ENCODE data around the gene ANKRD11. TPM values are rescaled to one million over a fixed set of nuclear protein-coding genes. Genes with fewer than 3 reads are reported as not detected.

The ANKRD11 gene
- polyA plus RNA-seq, 1 donor (not counting 4 experiments of a cell fraction or from before 2014, with no cell fraction given), result 30.1 TPM

DNA sequence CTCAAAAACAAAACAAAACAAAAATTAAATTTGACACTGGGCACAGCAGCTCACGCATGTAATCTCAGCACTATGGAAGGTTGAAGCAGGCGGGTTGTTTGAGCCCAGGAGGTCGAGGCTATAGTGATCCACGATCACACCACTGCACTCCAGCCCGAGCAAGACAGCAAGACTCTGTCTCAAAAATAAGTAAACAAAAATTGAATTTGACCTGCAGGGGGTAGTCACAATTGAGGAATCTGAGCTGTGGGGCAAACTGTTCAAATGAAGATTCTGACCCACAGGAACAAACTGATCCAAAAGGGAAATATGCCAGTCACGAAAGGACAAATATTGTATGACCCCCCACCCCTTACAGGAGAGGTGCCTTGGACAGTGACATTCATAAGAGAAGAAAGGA, 29.8 kb downstream of the ANKRD11 start:
- Histone ChIP-seq H3K9me1 (ENCODE audit: control insufficient read depth, extremely low read depth, insufficient read depth, low read length) (no peaks in the 10 kb centered on the region), H3K36me3 (ENCODE audit: control insufficient read depth in 2 of 2, extremely low read depth in 1 of 2, insufficient read depth in 2 of 2, low read length in 2 of 2) (peaks cover 0 to 1% of the 10 kb centered on the region in 2 experiments), H3K9ac (ENCODE audit: control insufficient read depth, extremely low read depth, insufficient read depth, low read length) (no peak overlapping the region), H4K20me1 (ENCODE audit: control insufficient read depth, extremely low read depth, insufficient read depth, low read length) (peaks cover 32% of the 10 kb centered on the region), H3K4me3 (ENCODE audit: control insufficient read depth in 2 of 3, extremely low read depth in 1 of 3, insufficient read depth in 2 of 3, low read depth in 1 of 3, low read length in 3 of 3) (no peak overlapping the region), H3K27me3 (ENCODE audit: control insufficient read depth, extremely low read depth, insufficient read depth, low read length) (no peaks in the 10 kb centered on the region), H3K4me1 (ENCODE audit: control insufficient read depth, extremely low read depth, insufficient read depth, low read length) (peaks cover 15% of the 10 kb centered on the region), H3K4me2 (ENCODE audit: control insufficient read depth, extremely low read depth, insufficient read depth, low read depth, low read length) (no peak overlapping the region), H3K79me2 (ENCODE audit: control insufficient read depth, insufficient read depth, low read length) (peaks cover 86% of the 10 kb centered on the region), H3K27ac (ENCODE audit: control insufficient read depth, insufficient read depth, low read length) (no peak overlapping the region), H2AFZ (ENCODE audit: control insufficient read depth, low read length) (no peak overlapping the region), H3K9me3 (ENCODE audit: control insufficient read depth, low read depth, low read length) (no peaks in the 10 kb centered on the region)
- FAIRE-seq (no peak), DNase-seq (ENCODE audit: low read depth, low spot score) (no peak)
- dilution Hi-C loops (cut with MboI; ENCODE audit: extremely low pct_ligation_motif_present, low sequenced_read_pairs), result no loop called here
- no peak for TF ChIP-seq EZH2 (IDR thresholded peaks at IDR 0.05; ENCODE audit: low read length)
- TF ChIP-seq, protein P1, sequence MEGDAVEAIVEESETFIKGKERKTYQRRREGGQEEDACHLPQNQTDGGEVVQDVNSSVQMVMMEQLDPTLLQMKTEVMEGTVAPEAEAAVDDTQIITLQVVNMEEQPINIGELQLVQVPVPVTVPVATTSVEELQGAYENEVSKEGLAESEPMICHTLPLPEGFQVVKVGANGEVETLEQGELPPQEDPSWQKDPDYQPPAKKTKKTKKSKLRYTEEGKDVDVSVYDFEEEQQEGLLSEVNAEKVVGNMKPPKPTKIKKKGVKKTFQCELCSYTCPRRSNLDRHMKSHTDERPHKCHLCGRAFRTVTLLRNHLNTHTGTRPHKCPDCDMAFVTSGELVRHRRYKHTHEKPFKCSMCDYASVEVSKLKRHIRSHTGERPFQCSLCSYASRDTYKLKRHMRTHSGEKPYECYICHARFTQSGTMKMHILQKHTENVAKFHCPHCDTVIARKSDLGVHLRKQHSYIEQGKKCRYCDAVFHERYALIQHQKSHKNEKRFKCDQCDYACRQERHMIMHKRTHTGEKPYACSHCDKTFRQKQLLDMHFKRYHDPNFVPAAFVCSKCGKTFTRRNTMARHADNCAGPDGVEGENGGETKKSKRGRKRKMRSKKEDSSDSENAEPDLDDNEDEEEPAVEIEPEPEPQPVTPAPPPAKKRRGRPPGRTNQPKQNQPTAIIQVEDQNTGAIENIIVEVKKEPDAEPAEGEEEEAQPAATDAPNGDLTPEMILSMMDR (optimal IDR thresholded peaks at IDR 0.05 in 1 of 3, IDR thresholded peaks at IDR 0.05 in 1 of 3, conservative IDR thresholded peaks at IDR 0.05 in 1 of 3; ENCODE audit: extremely low read depth in 1 of 3, insufficient read depth in 2 of 3, low read length in 3 of 3), result no peak

DNA sequence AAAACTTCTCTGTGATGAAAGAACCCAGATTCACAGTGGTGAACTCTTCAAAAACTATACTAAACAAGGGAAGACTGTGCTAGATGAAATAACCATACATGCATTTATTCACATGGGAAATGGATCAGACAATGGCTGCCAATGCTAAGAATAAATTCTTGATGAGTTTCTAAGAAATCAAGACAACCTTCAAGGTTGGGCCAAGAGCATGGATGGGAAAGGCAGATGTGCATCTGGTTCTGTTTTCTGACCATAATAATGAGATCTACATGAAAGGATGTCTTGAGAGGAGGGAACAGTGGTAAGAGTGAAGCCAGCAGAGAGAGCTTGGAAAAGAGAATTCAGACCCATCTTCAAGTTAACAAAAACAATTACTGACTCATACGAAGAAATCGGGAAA, 31.4 kb downstream of the ANKRD11 start:
- FAIRE-seq (no peak), DNase-seq (ENCODE audit: low read depth, low spot score) (no peak)
- H3K27me3 ChIP-seq (ENCODE audit: control insufficient read depth, extremely low read depth, insufficient read depth, low read length), result no peaks in the 10 kb centered on the region
- dilution Hi-C loops (cut with MboI; ENCODE audit: extremely low pct_ligation_motif_present, low sequenced_read_pairs), result no loop called here
- H3K4me3 ChIP-seq (ENCODE audit: control insufficient read depth in 2 of 3, extremely low read depth in 1 of 3, insufficient read depth in 2 of 3, low read depth in 1 of 3, low read length in 3 of 3), result no peak overlapping the region
- H2AFZ ChIP-seq (ENCODE audit: control insufficient read depth, low read length), result no peak overlapping the region
- peaks cover 31% of the 10 kb centered on the region for H4K20me1 ChIP-seq (ENCODE audit: control insufficient read depth, extremely low read depth, insufficient read depth, low read length)
- peaks cover 84% of the 10 kb centered on the region for H3K79me2 ChIP-seq (ENCODE audit: control insufficient read depth, insufficient read depth, low read length)
- H3K9ac ChIP-seq (ENCODE audit: control insufficient read depth, extremely low read depth, insufficient read depth, low read length), result no peak overlapping the region
- peak overlapping the region; percentile 47 for H3K27ac ChIP-seq (ENCODE audit: control insufficient read depth, insufficient read depth, low read length)
- peaks cover 17% of the 10 kb centered on the region for H3K4me1 ChIP-seq (ENCODE audit: control insufficient read depth, extremely low read depth, insufficient read depth, low read length)
- H3K36me3 ChIP-seq (ENCODE audit: control insufficient read depth in 2 of 2, extremely low read depth in 1 of 2, insufficient read depth in 2 of 2, low read length in 2 of 2), result peaks cover 0 to 3% of the 10 kb centered on the region in 2 experiments
- peak overlapping the region; percentile 50 for H3K4me2 ChIP-seq (ENCODE audit: control insufficient read depth, extremely low read depth, insufficient read depth, low read depth, low read length)
- peaks cover 2% of the 10 kb centered on the region for H3K9me1 ChIP-seq (ENCODE audit: control insufficient read depth, extremely low read depth, insufficient read depth, low read length)
- TF ChIP-seq EZH2 (IDR thresholded peaks at IDR 0.05; ENCODE audit: low read length), result no peak
- TF ChIP-seq, protein P1 (optimal IDR thresholded peaks at IDR 0.05 in 1 of 3, IDR thresholded peaks at IDR 0.05 in 1 of 3, conservative IDR thresholded peaks at IDR 0.05 in 1 of 3; ENCODE audit: extremely low read depth in 1 of 3, insufficient read depth in 2 of 3, low read length in 3 of 3), result no peak
- no peaks in the 10 kb centered on the region for H3K9me3 ChIP-seq (ENCODE audit: control insufficient read depth, low read depth, low read length)
